ENCODE results near the gene LEO1.

DNA sequence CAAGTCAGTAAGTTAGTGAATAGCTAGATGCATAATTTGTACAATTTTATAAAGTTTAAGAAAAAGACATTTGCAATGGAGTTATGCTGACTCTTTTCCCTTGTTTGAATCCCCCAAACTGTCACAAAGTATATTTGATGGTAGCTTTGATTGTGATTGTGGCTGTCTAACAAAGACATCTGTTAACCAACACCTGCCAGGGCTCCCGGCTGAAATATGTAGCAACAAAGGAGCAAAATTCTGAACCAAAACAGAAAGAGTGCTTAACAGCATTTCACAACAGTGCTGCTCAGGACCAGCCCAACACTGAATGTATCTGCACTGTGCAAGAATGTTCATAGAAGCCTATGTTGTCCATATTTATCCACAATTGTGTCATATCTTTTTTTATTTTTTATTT, 39.4 kb downstream of the LEO1 start:
- TF ChIP-seq, protein P1, sequence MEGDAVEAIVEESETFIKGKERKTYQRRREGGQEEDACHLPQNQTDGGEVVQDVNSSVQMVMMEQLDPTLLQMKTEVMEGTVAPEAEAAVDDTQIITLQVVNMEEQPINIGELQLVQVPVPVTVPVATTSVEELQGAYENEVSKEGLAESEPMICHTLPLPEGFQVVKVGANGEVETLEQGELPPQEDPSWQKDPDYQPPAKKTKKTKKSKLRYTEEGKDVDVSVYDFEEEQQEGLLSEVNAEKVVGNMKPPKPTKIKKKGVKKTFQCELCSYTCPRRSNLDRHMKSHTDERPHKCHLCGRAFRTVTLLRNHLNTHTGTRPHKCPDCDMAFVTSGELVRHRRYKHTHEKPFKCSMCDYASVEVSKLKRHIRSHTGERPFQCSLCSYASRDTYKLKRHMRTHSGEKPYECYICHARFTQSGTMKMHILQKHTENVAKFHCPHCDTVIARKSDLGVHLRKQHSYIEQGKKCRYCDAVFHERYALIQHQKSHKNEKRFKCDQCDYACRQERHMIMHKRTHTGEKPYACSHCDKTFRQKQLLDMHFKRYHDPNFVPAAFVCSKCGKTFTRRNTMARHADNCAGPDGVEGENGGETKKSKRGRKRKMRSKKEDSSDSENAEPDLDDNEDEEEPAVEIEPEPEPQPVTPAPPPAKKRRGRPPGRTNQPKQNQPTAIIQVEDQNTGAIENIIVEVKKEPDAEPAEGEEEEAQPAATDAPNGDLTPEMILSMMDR (IDR thresholded peaks at IDR 0.05; ENCODE audit: insufficient read depth, low read length), result no peak
- TF ChIP-seq, protein P2, sequence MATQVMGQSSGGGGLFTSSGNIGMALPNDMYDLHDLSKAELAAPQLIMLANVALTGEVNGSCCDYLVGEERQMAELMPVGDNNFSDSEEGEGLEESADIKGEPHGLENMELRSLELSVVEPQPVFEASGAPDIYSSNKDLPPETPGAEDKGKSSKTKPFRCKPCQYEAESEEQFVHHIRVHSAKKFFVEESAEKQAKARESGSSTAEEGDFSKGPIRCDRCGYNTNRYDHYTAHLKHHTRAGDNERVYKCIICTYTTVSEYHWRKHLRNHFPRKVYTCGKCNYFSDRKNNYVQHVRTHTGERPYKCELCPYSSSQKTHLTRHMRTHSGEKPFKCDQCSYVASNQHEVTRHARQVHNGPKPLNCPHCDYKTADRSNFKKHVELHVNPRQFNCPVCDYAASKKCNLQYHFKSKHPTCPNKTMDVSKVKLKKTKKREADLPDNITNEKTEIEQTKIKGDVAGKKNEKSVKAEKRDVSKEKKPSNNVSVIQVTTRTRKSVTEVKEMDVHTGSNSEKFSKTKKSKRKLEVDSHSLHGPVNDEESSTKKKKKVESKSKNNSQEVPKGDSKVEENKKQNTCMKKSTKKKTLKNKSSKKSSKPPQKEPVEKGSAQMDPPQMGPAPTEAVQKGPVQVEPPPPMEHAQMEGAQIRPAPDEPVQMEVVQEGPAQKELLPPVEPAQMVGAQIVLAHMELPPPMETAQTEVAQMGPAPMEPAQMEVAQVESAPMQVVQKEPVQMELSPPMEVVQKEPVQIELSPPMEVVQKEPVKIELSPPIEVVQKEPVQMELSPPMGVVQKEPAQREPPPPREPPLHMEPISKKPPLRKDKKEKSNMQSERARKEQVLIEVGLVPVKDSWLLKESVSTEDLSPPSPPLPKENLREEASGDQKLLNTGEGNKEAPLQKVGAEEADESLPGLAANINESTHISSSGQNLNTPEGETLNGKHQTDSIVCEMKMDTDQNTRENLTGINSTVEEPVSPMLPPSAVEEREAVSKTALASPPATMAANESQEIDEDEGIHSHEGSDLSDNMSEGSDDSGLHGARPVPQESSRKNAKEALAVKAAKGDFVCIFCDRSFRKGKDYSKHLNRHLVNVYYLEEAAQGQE (IDR thresholded peaks at IDR 0.05; ENCODE audit: insufficient replicate concordance, low read depth), result no peak
- no peak for TF ChIP-seq GABPA (IDR thresholded peaks at IDR 0.05; ENCODE audit: low read depth)
